ENCODE measurements around the gene DYDC2.

DNA sequence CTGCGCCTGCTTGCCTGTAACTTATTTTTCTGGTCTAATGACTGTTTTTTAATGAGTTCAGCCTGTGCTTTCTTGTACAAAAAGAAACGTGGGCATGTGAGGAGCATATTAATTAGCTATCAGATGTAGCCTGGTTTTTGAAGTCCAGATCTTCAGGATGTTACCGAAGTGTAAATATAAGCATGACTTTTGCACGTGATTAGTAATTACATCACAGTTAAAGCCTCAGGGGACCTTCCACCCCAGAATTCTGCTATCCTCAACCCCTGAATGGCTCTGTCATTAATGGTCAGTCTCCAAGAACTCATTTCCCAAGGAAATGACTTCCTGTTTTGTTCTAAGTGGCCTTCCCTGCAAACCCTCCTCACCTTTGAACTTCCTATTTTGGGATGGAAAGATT, 49.6 kb downstream of the DYDC2 start:
- TF ChIP-seq, protein P1, sequence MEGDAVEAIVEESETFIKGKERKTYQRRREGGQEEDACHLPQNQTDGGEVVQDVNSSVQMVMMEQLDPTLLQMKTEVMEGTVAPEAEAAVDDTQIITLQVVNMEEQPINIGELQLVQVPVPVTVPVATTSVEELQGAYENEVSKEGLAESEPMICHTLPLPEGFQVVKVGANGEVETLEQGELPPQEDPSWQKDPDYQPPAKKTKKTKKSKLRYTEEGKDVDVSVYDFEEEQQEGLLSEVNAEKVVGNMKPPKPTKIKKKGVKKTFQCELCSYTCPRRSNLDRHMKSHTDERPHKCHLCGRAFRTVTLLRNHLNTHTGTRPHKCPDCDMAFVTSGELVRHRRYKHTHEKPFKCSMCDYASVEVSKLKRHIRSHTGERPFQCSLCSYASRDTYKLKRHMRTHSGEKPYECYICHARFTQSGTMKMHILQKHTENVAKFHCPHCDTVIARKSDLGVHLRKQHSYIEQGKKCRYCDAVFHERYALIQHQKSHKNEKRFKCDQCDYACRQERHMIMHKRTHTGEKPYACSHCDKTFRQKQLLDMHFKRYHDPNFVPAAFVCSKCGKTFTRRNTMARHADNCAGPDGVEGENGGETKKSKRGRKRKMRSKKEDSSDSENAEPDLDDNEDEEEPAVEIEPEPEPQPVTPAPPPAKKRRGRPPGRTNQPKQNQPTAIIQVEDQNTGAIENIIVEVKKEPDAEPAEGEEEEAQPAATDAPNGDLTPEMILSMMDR (conservative IDR thresholded peaks at IDR 0.05 in 1 of 2, IDR thresholded peaks at IDR 0.05 in 1 of 2; ENCODE audit: low read depth in 1 of 2, low read length in 2 of 2): no peak
- TF ChIP-seq EZH2 (IDR thresholded peaks at IDR 0.05; ENCODE audit: low read length, missing control alignments): no peak
